RWPE1 (cell line): Measurements from ENCODE around the gene PASK.
A peak's percentile ranks its signal among the peaks of the same experiment; 100 is the strongest.
"Not testable (repeated sequence)": the region's sequence is repeated elsewhere in the genome, so short reads cannot be mapped to it uniquely, and the experiment has no call there.

Source experiments
- CTCF ChIA-PET: fragments of 350-600 bp; sonication (Branson Sonifier 250); formaldehyde crosslinking; extraction: SDS; loops from one replicate; lab custom pipeline; 2021; lab: Yijun Ruan, JAX
- POLR2A ChIA-PET: fragments of 400-600 bp; formaldehyde crosslinking; extraction: SDS; loops from one replicate; lab custom pipeline; 2020; ENCODE audit warnings: antibody characterized with exemption; ENCODE audit not compliant: low non-redundant PET; lab: Yijun Ruan, JAX
- DNase-seq: peaks from one replicate; pipeline ENCODE4 v3.0.0; 2012; ENCODE audit warnings: low spot score
- H3K27ac ChIP-seq: fragments of 450-650 bp; 2 replicates; pipeline ENCODE4 v1.5.1; 2017
- TF ChIP-seq, protein P1 (sequence below): fragments of 450-650 bp; conservative IDR thresholded peaks from 2 replicates; pipeline ENCODE4 v1.5.1; 2017; ENCODE audit warnings: low read depth, mild to moderate bottlenecking

Gene PASK

DNA sequence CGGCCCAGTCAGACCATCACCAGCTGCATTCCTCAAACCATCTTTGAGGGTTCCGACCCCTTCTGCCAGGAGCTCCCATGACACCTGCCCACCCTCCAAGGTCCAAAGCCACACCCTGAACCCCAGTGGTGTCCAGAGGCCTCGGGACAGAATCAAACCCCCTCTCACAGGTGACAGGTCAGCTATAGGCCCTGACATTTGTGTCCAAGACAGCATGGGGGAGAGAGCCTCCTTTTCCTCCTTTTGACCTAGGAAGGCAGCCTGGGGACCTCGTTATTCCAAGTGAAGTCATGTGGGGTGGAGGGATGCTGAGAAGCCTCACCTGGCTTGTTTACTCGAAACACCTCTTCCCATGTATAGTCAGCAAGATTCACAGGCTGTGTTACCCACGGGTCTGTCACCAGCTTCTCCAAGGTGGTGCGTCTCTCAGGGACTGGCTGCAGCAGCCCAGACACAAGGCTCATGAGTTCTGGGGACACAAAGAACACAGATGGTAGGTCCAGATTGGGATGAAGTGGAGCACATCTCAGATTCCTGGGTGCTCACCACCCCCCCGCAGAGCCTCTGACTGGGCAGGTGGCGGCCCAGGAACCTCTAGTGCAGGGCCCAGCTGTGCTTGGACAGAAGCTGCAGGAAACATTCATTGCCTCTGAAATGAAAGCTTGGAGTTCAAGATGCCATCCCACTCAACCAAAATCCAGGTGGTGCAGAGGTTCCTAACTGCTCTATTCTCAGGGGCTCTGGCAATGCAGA lies 42.1 kb downstream of the PASK start:
- CTCF ChIA-PET: interaction anchor here (0.6 kb wide), 1 partner anchor 56 kb away, joined by 3 read pairs; no protein-coding TSS in a partner anchor
- no peak for DNase-seq
- TF ChIP-seq, protein P1, sequence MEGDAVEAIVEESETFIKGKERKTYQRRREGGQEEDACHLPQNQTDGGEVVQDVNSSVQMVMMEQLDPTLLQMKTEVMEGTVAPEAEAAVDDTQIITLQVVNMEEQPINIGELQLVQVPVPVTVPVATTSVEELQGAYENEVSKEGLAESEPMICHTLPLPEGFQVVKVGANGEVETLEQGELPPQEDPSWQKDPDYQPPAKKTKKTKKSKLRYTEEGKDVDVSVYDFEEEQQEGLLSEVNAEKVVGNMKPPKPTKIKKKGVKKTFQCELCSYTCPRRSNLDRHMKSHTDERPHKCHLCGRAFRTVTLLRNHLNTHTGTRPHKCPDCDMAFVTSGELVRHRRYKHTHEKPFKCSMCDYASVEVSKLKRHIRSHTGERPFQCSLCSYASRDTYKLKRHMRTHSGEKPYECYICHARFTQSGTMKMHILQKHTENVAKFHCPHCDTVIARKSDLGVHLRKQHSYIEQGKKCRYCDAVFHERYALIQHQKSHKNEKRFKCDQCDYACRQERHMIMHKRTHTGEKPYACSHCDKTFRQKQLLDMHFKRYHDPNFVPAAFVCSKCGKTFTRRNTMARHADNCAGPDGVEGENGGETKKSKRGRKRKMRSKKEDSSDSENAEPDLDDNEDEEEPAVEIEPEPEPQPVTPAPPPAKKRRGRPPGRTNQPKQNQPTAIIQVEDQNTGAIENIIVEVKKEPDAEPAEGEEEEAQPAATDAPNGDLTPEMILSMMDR: no peak
- POLR2A ChIA-PET: no interaction called here
- H3K27ac ChIP-seq: no peak overlapping the region

DNA sequence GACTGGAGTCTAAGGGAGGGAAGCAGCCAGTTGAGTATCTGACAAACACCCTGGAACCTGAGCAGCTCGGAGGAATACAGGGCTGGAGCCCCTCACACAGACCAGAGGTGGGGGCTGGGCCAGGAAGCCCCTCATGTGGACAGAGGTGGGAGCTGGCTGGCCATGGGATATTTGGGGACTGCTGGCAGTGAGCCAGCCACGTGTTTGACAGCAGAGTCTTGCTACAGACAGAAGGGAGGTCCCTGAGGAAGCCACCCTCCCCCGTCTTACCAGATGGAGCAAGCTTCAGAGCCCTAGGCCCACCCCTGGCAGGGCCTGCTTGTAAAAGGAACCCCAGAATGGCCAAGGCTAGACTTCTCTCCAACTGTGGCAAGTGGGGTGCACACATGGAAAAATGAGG lies 43.6 kb downstream of the PASK start:
- ChIA-PET CTCF (interaction anchor here (0.6 kb wide), 1 partner anchor 40 kb away, joined by 3 read pairs; no protein-coding TSS in a partner anchor), POLR2A (no interaction called here)
- H3K27ac ChIP-seq: no peak overlapping the region
- DNase-seq: no peak
- TF ChIP-seq, protein P1: no peak

DNA sequence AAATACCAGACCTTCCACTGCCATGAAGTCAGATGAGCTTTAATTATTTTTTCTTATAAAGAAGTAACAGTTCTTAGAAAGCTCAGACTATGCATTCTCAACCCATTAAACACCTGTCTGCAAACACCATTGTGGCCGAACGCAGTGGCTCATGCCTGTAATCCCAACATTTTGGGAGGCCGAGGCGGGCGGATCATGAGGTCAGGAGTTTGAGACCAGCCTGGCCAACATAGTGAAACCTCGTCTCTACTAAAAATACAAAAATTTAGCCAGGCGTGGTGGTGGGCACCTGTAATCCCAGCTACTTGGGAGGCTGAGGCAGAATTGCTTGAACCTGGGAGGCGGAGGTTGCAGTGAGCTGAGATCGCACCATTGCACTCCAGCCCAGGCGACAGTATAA lies 44.7 kb downstream of the PASK start:
- ChIA-PET POLR2A (interaction anchor here (0.7 kb wide), 2 partner anchors 33 to 475 kb away, joined by 3 to 4 read pairs; no protein-coding TSS in a partner anchor), CTCF (interaction anchor here (0.6 kb wide), 1 partner anchor 15 kb away, joined by 4 read pairs; no protein-coding TSS in a partner anchor)
- DNase-seq, H3K27ac ChIP-seq: not testable (repeated sequence)

DNA sequence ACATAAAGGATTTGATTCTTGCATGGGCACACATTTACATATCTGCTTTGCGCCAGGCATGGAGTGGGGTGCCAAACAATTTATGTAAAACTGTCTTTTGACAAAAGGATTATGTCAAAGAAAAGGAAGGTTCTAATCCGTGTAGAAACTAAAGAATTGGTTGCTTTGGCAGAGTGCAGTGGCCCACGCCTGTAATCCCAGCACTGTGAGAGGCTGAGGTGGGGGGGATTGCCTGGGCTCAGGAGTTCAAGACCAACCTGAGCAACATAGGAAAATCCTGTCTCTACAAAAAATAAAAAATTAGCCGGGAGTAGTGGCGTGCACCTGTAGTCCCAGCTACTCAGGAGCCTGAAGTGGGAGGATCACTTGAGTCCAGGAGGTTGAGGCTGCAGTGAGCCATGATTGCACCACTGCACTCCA lies 46.1 kb downstream of the PASK start:
- ChIA-PET POLR2A (no interaction called here), CTCF (no interaction called here)
- no peak overlapping the region for H3K27ac ChIP-seq
- TF ChIP-seq, protein P1: no peak
- DNase-seq: no peak

DNA sequence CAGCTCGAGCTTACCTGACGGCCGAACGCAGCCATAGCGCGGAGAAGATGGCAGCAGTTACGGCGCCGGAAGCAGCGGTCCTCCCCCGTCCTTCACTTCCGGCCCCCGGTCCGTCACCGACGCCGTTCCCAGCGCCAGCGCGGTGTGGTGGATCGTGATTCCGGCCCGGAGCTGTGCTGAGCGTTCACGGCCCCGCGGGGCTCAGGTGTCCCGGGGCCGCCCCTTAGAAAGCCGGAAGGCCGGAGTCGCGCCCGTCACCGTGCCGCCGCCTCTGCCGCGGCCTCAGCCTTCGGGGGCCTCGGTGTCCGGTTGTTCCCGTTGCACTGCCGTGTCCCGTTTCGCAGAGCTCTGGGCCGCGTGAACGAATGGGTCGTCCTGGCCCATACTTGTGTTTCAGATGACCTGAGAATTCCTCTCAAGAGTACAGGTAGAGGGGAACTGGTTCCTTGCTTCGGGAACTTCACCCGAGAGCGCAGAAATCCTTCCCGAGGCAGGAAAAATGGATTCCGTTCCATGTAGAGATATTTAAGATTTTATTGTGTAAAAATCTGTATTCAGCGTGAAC lies 47.0 kb downstream of the PASK start, which contains the start of gene MTERF4:
TSS of gene MTERF4 (minus strand) at position 49 of the 565 bp plus-strand sequence. CDS start at position 35, 14 bp downstream.
- TF ChIP-seq, protein P1: no peak
- DNase-seq: peak; percentile 85
- ChIA-PET CTCF (interaction anchor here (0.6 to 1.0 kb wide), 3 partner anchors 35 to 1077 kb away, joined by 3 to 9 read pairs (median 5); partner anchors contain the start of gene NDUFA10), POLR2A (no interaction called here)
- H3K27ac ChIP-seq: peak within 1 kb of the TSS; percentile 84

DNA sequence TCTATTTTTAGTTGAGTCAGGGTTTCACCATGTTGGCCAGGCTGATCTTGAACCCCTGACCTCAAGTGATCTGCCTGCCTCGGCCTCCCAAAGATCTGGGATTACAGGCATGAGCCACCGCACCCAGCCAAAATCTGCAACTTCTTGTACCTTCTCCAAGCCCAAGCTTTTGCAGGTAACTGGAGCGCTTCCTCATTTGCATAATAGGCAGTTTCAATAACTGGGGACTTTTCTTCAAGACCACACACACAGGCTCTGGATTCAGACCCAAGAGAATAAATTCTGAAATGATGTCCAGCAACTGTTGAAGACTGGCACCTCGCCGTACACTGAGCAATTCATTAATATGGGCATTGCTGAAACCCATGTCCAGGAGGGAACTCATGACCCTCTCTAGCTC lies 50.0 kb downstream of the PASK start:
- TF ChIP-seq, protein P1: no peak
- no peak for DNase-seq
- POLR2A ChIA-PET: no interaction called here
- H3K27ac ChIP-seq: no peak overlapping the region
- CTCF ChIA-PET: no interaction called here
